NCI-H1092 treated with DMSO at 0.1 percent for 48 hours (cell line): ENCODE measurements around the gene CASP9.
"Not testable (repeated sequence)": the region's sequence is repeated elsewhere in the genome, so short reads cannot be mapped to it uniquely, and the experiment has no call there.

ENCODE experiments used
- DNase-seq: peaks from one replicate; lab custom pipeline; 2025; lab: John Stamatoyannopoulos, UW

Gene CASP9

GRCh38 chr1:15469361-15469760, 54.7 kb downstream of the CASP9 start:
- no peak for DNase-seq

GRCh38 chr1:15468145-15468544, 55.9 kb downstream of the CASP9 start:
- DNase-seq = no peak

- not testable (repeated sequence) for DNase-seq
These were observed 56.9 kb downstream of the CASP9 start for GRCh38 chr1:15466955-15467625.

GRCh38 chr1:15465674-15466073, 58.3 kb downstream of the CASP9 start:
- DNase-seq = no peak

- DNase-seq = not testable (repeated sequence)
These were observed 60.1 kb downstream of the CASP9 start for GRCh38 chr1:15463926-15464322.

- DNase-seq = not testable (repeated sequence)
These were observed 60.8 kb downstream of the CASP9 start for GRCh38 chr1:15463064-15463800.

- DNase-seq = no peak
These were observed 63.3 kb downstream of the CASP9 start for GRCh38 chr1:15460708-15461095.

GRCh38 chr1:15459771-15460707, 64.0 kb downstream of the CASP9 start:
- no peak for DNase-seq

GRCh38 chr1:15458388-15458787, 65.6 kb downstream of the CASP9 start:
- not testable (repeated sequence) for DNase-seq

GRCh38 chr1:15457585-15457984, 66.4 kb downstream of the CASP9 start:
- no peak for DNase-seq

GRCh38 chr1:15456313-15456954, 67.6 kb downstream of the CASP9 start, which contains the start of gene CELA2A:
CELA2A (plus strand) TSS chr1:15456732; CDS start chr1:15456754, 22 bp downstream.
- no peak for DNase-seq

GRCh38 chr1:15455522-15455921, 68.5 kb downstream of the CASP9 start:
- no peak for DNase-seq

- DNase-seq = no peak
These were observed 69.8 kb downstream of the CASP9 start for GRCh38 chr1:15454256-15454655.

GRCh38 chr1:15453734-15454133, 70.3 kb downstream of the CASP9 start:
- no peak for DNase-seq

GRCh38 chr1:15452866-15453571, 71.0 kb downstream of the CASP9 start:
- DNase-seq = no peak

- no peak for DNase-seq
These were observed 71.8 kb downstream of the CASP9 start for GRCh38 chr1:15452216-15452615.

- no peak for DNase-seq
These were observed 72.8 kb downstream of the CASP9 start for GRCh38 chr1:15451014-15451722.

GRCh38 chr1:15449567-15449966, 74.4 kb downstream of the CASP9 start:
- DNase-seq = no peak

- DNase-seq = no peak
These were observed 75.0 kb downstream of the CASP9 start for GRCh38 chr1:15448877-15449462.

GRCh38 chr1:15446212-15446611, 77.8 kb downstream of the CASP9 start:
- DNase-seq = no peak
